ENCODE results near the gene PCDHGA6. TPM values are rescaled to one million over a fixed set of nuclear protein-coding genes. Genes with fewer than 3 reads are reported as not detected.

Gene PCDHGA6
- polyA plus RNA-seq, 1 donor from 2014 or later, result 0.09 TPM

GRCh38 chr5:141356133-141356532 lies 17.6 kb upstream of the PCDHGA6 start:
- no peaks in the 10 kb centered on the region for H3K9me2 ChIP-seq (ENCODE audit: insufficient read depth, low read length)
- no peak overlapping the region for H3K4me3 ChIP-seq (ENCODE audit: low read length)
- no peak overlapping the region for H3K4me2 ChIP-seq (ENCODE audit: low read length)
- no peaks in the 10 kb centered on the region for H3K27me3 ChIP-seq (ENCODE audit: insufficient read depth, low read depth, low read length)
- no peaks in the 10 kb centered on the region for H4K20me1 ChIP-seq (ENCODE audit: insufficient read depth)
- H3K9me3 ChIP-seq (ENCODE audit: low read length), result peaks cover 37% of the 10 kb centered on the region
- H3F3A ChIP-seq (ENCODE audit: insufficient read depth, low read length, poor library complexity, severe bottlenecking), result no peaks in the 10 kb centered on the region
- TF ChIP-seq MXI1 (conservative IDR thresholded peaks at IDR 0.05; ENCODE audit: poor library complexity, severe bottlenecking), result no peak
- TF ChIP-seq EZH2 (IDR thresholded peaks at IDR 0.05; ENCODE audit: borderline replicate concordance, insufficient read depth, low read length, poor library complexity, severe bottlenecking), result no peak
- no peak for TF ChIP-seq POLR2AphosphoS5 (IDR thresholded peaks at IDR 0.05)
- no peak for TF ChIP-seq SMC3 (conservative IDR thresholded peaks at IDR 0.05; ENCODE audit: poor library complexity)
- TF ChIP-seq RAD21 (conservative IDR thresholded peaks at IDR 0.05), result no peak
- no peak for TF ChIP-seq CTCF (IDR thresholded peaks at IDR 0.05; ENCODE audit: poor library complexity, severe bottlenecking)
- no peak for TF ChIP-seq TAF1 (IDR thresholded peaks at IDR 0.05; ENCODE audit: low read depth)
- TF ChIP-seq EP300 (conservative IDR thresholded peaks at IDR 0.05; ENCODE audit: poor library complexity, severe bottlenecking), result no peak
- no peak for TF ChIP-seq REST (IDR thresholded peaks at IDR 0.05; ENCODE audit: borderline replicate concordance)
- H3K27ac ChIP-seq (ENCODE audit: low read length), result no peak overlapping the region
- no peaks in the 10 kb centered on the region for H3K36me3 ChIP-seq (ENCODE audit: insufficient read depth, low read length)
- no peak overlapping the region for H2AFZ ChIP-seq (ENCODE audit: low read depth, low read length)
- no peak overlapping the region for H3K9ac ChIP-seq (ENCODE audit: low read length)
- H3K79me2 ChIP-seq (replicated peaks; ENCODE audit: insufficient read depth, low read length), result no peaks in the 10 kb centered on the region

GRCh38 chr5:141356950-141357349 lies 16.7 kb upstream of the PCDHGA6 start:
- TF ChIP-seq TAF1 (IDR thresholded peaks at IDR 0.05; ENCODE audit: low read depth) (no peak), CTCF (IDR thresholded peaks at IDR 0.05; ENCODE audit: poor library complexity, severe bottlenecking) (no peak), SMC3 (conservative IDR thresholded peaks at IDR 0.05; ENCODE audit: poor library complexity) (no peak), RAD21 (conservative IDR thresholded peaks at IDR 0.05) (no peak), REST (IDR thresholded peaks at IDR 0.05; ENCODE audit: borderline replicate concordance) (no peak), MXI1 (conservative IDR thresholded peaks at IDR 0.05; ENCODE audit: poor library complexity, severe bottlenecking) (no peak), EZH2 (IDR thresholded peaks at IDR 0.05; ENCODE audit: borderline replicate concordance, insufficient read depth, low read length, poor library complexity, severe bottlenecking) (no peak)
- H3K4me3 ChIP-seq (ENCODE audit: low read length), result no peak overlapping the region
- no peak overlapping the region for H3K27ac ChIP-seq (ENCODE audit: low read length)

More at GRCh38 chr5:141356950-141357349, 16.7 kb upstream of the PCDHGA6 start:
- H3K79me2 ChIP-seq (replicated peaks; ENCODE audit: insufficient read depth, low read length), result no peaks in the 10 kb centered on the region
- no peaks in the 10 kb centered on the region for H3F3A ChIP-seq (ENCODE audit: insufficient read depth, low read length, poor library complexity, severe bottlenecking)
- H2AFZ ChIP-seq (ENCODE audit: low read depth, low read length), result no peak overlapping the region
- H3K9me3 ChIP-seq (ENCODE audit: low read length), result peaks cover 37% of the 10 kb centered on the region
- H3K27me3 ChIP-seq (ENCODE audit: insufficient read depth, low read depth, low read length), result no peaks in the 10 kb centered on the region
- H3K9ac ChIP-seq (ENCODE audit: low read length), result no peak overlapping the region
- no peak overlapping the region for H3K4me2 ChIP-seq (ENCODE audit: low read length)
- no peaks in the 10 kb centered on the region for H4K20me1 ChIP-seq (ENCODE audit: insufficient read depth)
- H3K36me3 ChIP-seq (ENCODE audit: insufficient read depth, low read length), result no peaks in the 10 kb centered on the region
- H3K9me2 ChIP-seq (ENCODE audit: insufficient read depth, low read length), result no peaks in the 10 kb centered on the region
